IPS-NIHi7 (cell line): ENCODE data around the gene HS3ST4.
"Not testable (repeated sequence)": the region's sequence is repeated elsewhere in the genome, so short reads cannot be mapped to it uniquely, and the experiment has no call there.

ENCODE experiments used
- DNase-seq: peaks from one replicate; pipeline ENCODE4 v3.0.0; 2012; ENCODE audit warnings: mixed read lengths; ENCODE audit errors: extremely low spot score

Gene HS3ST4

DNA sequence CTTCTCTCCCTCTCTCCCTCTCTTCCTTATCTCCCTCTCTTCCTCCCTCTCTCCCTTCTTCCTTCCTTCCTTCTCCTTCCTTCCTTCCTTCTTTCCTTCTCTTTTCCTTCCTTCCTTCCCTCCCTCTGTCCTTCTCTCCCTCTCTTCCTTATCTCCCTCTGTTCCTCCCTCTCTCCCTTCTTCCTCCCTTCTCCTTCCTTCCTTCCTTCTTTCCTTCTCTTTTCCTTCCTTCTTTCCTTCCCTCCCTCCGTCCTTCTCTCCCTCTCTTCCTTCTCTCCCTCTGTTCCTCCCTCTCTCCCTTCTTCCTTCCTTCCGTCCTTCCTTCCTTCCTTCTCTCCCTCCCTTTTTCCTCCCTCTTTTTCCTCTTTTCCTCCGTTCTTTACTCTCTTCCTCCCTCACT, 38.6 kb downstream of the HS3ST4 start:
- DNase-seq: no peak

DNA sequence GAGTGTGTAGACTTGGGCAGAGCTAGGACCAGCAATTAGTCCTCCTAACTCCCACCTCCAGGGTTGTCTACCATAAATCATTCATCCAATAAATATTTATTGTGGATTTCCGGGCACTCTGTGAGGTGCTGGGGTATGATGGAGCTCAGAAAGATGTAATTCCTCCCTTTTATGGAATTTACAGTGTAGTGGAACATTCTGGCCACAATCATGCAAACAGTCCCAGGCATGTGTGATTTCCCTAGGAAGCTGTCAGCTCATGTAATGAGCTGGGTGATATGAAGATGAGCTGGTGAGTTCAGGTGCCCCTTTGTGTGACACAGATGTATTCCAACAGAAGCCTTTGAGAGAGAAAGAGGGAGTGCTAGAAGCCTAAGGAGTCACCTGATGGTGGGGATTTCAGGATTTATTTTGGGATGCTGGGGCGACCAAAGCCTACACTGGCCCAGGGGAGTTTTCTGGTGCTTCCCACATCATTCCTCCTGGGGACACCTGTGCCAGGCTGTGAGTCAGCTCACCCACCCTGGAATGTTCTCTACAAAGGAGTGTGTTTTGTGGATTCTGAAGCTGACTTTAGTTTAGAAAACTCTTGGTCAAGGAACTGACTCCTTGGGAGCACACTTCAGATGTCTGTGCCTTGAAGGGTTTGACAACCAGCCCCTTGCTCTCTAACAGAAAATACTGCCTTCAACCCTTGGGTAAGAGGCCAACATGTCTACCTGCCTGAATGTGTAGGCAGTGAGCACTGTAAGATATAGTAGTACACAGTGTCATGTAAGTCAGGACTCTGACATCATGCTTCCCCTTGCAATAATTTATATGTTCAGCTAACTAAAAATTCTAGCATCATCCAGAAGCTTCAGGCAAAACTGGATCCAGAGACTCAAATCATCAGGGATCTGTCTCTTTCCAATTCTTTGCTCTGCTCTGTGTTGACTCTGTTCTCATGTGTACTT, 42.9 kb downstream of the HS3ST4 start:
- no peak for DNase-seq

DNA sequence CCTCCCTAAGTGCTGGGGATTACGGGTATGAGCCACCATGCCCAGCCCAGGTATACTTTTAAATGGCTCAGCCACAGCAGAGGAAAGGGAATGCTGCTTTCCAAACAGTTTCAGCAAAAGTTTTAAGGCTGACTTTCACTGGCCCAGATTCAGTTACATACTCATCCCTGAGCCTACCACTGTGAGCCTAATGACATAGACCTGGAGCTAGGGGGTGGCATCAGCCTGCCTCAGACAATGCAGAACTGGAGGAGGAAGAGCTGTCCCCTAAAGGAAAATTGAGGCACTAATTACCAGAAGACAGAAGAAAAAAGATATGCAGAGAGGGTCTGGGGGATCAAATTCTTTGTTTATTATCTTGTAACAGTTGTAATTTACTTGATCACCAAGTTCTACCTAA, 43.9 kb downstream of the HS3ST4 start:
- peak; percentile 21 for DNase-seq

DNA sequence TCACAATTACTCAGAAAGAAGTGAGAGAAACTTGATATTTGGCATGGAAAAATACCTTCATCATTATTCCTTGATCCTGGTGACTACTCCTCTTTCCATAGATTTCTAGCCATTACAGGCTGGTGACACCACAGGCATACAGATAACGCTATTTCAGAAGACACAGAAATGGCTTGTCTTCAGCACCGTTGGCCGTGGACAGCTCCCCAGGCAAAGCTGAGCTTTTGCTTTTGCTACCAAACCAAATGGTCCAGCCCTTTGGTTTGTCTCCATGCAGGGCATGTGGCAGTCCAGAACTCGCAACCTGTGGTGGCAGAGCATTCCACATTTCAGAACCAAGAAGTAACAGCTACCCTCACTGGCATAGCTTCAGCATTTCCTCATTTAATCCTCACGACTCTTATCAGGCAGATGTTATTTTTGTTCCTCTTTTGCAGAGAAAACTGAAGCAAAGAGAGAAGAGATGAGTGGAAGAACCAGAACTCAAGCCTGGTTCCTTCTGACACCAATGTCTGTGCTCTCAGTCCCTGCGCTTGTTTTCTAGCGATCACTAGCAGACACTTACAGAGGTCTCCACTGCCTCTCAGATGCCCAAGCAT, 55.5 kb downstream of the HS3ST4 start:
- DNase-seq: peak; percentile 44

DNA sequence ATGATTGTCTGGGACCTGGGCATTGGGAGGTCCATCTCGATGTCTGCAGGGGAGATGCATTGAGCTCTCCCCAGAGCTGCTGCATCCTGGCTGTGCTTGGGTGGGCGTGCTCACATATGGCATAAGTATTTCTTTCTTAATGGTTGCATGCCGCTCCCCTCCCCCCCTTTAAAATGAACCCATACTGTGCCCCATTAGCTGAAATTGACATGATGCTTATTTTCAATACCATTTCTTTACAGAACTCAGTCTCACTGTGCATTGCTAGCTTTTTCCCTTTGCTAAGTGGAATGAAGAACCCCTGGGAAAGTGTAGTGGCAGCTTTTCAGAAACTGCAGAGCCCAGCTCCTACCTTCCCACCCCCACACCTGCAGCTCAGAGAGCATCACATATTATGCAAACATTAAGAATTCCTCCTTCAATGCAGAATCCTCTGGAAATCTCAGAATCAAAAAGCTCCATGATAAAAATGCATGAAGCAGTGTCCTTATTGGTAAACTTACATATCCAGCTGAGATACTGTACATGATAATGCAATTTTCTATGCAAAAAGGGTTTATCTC, 56.4 kb downstream of the HS3ST4 start:
- DNase-seq: no peak

DNA sequence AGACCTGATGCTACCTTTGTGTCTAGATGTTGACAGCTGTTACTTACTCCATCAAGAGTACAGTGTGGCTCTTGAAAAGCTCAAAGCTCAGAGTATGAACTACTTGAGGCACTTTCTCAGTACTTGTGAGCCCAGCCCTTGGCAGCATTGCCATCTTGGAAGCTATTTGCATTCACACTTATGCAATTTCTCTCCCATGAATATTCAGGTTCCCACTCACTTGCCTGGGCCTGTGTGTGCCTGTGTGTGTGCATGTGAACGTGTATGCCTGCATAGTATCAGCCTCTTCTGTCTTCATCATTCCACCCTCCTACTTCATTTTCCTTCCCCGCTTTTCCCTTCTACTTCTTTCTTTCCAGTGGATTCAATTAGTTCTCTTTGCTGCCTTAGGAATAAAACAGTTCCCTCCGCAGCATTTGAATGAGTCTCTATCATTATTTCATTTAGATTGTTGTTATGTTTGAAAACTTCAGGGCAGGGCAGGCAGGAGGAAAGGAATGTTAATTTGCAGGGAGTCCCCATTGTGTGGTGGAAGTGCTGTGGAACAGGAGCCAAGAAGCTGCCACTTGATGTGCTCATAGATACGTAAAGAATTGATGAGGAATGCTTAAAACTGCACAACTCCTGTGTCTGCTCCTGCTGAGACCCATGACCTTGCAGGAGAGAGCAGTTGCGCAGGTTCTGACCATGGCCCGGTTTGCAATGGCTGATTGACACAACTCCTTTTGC, 58.9 kb downstream of the HS3ST4 start:
- DNase-seq: no peak

DNA sequence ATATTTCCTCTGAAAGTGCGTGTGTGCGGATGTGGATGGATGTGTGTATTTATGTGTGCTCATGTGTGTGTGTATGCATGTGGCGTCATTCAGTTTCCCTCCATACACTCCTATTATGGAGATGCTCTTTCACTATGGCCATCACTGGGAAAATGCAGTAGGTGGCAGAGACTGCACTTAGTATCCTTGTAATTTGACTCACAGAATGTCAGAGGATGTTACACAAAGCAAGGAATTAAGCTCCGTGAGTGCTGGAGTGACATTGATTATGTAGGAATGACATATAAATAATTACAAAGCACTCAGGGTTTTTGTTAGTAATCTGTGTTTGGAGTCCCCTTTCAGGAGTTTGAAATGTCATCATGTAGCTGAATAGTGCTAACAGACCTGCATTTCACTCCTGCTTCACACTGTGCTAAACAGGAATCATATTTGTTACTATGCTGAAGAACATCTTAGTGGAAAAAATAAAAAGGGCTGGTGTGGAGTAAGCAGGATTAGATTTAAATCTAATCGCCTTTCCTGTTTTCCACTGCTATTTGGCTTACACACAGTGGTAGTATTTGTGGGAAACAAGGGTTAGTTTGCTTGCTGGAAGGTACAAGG, 59.6 kb downstream of the HS3ST4 start:
- no peak for DNase-seq

DNA sequence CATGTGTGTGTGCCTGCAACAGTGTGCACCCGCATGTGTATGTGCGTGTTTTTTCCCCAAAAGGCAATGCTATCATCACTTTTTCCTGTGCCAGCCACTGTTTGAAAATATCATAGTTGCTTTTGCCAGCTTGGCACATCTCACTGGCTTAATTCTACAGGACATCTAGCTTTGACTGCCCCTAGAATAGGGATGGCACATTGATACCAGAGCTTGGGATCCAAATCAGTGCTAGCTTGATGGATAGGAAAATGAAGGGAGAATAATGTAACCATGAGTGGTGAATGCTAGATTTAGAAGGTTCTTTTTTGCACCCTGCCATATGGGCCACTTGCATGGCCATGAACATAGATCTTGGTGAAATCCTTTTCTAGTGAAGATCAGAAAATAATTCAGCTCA, 72.7 kb downstream of the HS3ST4 start:
- DNase-seq: no peak

DNA sequence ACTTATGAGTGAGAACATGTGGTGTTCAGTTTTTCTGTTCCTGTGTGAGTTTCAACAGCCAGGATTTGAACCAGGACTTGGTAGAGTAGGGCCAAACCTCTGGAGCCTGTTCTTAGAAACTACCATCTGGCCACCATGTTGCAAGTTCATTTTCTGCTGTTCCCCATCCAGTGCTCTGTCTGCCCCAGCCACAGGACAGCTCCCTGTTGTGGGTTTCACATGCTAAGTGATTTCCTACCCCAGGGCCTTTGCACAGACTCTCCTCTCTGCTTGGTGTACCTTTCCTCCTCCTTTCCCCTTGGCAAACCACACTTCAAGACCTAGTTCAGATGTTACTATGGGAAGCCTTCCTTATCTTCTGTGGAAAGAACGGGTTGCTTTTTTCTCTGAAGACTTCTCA, 79.5 kb downstream of the HS3ST4 start:
- no peak for DNase-seq

DNA sequence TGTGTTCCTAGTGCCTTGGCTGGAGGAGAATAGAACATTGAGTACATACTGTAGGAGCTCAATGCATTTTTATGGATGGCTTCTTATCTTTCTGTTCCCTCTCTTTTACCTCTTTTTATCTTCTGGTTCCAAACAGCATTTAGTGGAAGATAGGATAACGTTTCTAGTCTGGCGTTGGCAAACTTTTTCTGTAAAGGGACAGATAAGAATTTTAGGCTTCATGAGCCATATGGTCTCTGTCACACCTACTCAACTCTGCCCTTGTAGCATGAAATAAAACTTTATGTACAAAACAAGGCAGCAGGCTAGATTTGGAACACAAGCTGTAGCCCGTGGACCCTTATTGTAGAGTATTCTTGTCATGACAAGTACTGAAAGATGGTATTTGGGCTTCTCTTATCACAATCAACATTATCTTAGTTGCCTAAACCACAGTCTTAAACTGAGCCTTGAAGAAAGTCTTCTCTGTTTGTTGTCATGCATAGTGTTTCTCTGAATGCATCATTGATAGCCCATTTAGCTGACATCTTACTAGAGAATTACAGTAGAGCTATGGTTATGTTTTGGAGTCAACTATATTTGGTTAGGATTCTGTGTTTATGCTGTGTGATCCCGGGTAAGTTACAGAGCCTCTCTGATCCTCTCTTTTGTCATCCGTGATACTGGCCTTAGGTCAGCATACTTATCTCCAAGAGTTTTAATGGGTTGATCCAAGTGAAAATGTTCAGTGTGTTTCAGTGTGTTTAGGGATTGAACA, 80.2 kb downstream of the HS3ST4 start:
- DNase-seq: no peak

DNA sequence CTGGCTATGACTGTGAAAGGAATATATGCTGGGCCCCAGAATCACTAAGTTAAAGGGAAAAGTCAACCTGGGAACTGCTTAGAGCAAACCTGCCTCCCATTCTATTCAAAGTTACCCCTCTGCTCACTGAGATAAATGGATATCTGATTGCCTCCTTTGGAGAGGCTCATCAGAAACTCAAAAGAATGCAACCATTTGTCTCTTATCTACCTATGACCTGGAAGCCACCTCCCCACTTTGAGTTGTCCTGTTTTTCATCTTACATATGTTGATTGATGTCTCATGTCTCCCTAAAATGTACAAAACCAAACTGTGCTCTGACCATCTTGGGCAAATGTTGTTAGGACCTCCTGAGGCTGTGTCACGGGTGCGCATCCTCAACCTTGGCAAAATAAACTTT, 84.5 kb downstream of the HS3ST4 start:
- DNase-seq: not testable (repeated sequence)

DNA sequence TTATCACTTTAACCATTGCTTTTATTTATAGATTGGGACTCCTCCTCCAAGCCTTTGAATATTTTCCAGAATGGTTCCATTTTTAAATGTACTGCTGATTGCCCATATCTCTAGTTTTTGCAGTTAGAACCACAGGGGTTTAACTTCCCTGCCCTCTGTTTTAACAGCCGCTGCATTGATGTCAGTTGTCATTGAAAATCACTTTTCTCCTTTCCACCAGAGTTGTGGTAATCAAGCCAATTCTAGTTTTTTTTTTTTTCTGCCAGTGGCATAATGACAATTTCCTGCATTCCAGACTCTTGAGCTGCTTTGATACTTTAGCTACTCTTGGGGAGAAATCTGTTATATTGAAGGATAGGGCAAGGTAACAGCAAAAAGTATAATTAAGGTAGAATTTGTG, 91.5 kb downstream of the HS3ST4 start:
- DNase-seq: no peak

DNA sequence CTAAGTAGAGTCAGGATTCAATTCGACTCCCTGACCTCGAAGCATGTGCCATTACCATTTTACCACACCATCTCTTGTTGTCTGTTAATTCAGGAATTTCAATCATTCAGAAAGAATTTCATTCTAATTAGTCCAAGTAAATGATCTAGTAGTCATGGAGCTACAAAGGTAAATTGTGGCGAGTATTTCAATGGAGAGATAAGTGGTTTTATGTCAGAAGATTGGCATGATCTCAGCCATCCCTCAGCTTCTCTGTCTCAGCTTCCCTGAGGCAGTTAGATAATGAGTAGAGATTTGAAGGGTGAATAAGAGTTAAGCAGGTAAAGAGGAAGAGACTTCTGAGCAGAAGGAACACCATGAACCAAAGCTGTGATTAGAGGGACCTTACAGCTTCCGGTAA, 93.6 kb downstream of the HS3ST4 start:
- no peak for DNase-seq

DNA sequence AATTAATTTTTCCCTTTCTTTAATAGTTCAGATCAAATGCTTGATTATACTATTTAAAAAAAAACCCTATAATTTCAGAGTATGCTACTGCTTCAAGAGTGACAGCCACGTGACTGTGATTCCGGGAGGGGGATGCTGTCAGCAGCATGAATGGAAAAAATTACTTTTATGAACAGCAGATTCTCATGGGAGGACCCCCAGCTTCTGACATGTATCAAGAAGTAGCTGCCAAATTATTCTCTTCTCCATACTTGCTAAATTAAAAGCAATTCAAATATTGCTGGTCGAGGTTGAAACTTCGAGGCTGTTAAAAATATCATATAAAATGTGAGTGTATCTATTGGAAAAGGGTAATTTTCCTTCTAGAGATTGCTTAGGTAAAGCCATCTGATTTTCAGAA, 95.0 kb downstream of the HS3ST4 start:
- no peak for DNase-seq

DNA sequence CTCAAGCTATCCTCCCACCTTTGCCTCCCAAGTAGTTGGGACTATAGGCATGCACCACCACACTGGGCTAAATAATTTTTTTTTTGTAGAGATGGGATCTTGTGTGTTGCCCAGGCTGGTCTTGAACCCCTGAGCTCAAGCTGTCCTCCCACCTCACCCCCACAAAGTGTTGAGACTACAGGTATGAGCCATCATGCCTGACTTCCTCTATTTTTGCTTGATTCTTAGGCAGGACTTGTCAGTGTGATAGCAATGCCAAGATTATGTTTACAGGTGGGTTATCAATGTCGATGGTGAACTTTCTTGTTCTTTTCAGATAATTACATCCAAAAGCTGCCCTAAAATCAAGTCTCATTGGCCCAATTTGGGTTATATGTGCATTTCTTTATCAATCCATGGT, 96.9 kb downstream of the HS3ST4 start:
- DNase-seq: no peak

DNA sequence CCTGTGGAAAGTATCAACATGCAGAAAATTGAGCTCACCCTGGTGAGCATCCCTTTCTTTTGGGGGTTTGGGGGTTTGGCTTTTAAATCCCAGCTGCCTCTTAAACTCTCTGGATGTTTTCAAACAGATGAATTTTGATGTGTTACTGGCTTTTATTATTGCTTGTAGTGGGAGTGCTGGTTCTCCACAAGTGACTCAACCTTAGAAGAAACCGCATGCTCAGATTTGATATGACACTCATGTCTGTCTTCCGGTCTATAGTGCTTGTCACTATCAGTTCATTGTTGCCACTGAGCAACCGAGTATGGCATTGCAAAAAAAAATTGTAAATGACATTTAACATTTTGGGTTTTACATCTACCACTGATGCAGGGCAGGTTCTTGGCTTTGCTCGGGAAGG, 104.5 kb downstream of the HS3ST4 start:
- no peak for DNase-seq

DNA sequence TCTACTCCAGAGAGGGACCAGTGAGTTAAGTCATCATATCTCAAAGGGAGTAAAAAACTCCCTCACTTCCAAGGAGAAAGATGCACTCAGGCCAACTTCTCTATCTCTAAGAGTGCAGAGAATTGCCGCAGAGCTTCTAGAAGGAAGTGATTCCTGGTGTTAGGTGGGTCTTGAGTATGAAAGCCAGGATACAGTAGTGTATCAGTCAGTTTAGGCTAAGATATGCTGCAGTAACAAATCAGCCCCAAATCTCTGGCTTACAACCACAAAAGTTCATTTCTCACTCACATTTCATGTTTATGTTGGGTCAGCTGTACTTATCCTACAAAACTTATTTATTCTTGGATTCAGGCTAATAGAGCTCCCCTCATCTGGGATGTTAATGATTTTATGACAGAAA, 106.3 kb downstream of the HS3ST4 start:
- no peak for DNase-seq

DNA sequence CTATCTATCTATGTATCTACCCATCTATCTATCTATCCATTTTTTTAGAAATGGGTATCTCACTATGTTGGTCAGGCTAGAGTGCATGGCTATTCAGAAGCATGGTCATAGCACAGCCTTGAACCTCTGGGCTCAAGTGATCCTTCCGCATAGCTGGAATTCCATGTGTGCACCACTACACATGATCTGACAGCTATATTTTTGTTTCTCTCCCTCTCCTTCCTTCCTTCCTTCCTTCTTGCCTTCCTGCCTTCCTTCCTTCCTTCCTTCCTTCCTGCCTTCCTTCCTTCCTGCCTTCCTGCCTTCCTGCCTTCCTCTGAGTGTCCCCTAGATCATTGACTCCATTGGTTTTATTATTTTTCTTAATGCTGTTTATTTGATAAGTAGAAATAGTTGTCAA, 108.1 kb downstream of the HS3ST4 start:
- no peak for DNase-seq

DNA sequence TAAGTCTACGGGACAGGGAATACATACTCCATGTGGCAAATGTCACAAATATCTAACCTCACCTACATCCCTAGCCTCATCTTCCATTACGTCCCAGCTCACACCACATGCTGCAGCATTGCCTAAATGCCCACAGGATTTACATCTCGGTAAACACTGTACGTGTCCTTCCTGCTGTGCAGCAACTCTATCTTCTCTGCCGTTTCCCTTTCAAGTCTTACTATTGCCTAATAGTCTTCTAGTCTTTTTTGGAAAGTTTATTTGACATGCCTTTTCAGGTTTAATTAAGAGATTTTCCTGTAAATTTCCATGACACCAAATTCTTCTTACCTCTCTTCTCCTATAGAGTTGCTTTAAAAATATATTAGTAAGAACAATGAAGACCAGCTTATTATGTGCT, 120.5 kb downstream of the HS3ST4 start:
- no peak for DNase-seq

DNA sequence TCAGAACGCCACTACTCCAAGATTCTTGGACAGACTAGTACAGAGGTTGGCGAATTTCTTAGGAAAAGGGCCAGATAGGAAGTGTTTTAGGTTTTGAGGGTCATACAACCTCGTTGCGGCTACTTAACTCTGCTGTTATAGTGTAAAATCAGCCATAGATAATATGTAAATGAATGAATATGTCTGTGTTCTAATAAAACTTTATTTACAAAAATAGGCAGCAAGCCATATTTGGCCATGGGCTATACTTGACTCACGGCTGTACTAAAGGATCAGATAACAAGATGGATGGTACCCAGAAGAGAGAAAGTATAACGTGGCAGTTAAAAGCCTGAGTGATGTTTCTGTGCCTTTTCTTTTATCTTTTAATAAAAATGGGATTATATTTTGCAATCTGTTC, 125.5 kb downstream of the HS3ST4 start:
- no peak for DNase-seq

DNA sequence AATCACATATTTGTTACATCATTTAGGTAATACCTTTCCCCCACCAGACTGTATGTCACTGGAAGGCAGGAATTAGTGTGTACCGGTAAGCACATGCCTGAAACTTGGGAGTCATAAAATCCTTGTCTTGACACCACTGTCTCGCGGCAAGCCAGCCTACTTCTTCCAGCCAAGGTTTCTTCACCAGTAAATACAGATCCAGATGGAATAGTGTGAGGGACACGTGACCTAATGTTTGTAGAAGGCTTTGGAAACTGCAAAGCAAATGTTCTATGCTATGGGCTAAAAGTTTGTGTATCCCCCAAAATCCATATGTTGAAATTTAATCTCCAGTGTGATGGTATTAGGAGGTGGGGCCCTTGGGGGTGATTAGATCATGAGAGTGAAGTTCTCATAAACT, 126.1 kb downstream of the HS3ST4 start:
- DNase-seq: no peak
